Ovary (tissue), 9 donors: ENCODE results near the gene CALML5. TPM values are rescaled to one million over a fixed set of nuclear protein-coding genes. Genes with fewer than 3 reads are reported as not detected.
A peak's percentile ranks its signal among the peaks of the same experiment; 100 is the strongest.

Source experiments
- DNase-seq, 5 donors: peaks; one replicate each; pipeline ENCODE4 v3.0.0-alpha.2; 2019 to 2020
- H3K27ac ChIP-seq, 2 donors: fragments of 200-600 bp; one replicate each; pipeline versions ENCODE4 v1.5.1 to v1.8.0; 2019 to 2022
- H3K27me3 ChIP-seq: fragments of 200-600 bp; one replicate; pipeline ENCODE4 v1.8.0; 2022
- H3K36me3 ChIP-seq: fragments of 200-600 bp; sonication (generic); one replicate; pipeline ENCODE4 v1.5.1; 2019
- H3K4me1 ChIP-seq: one replicate; pipeline ENCODE4 v1.8.1; 2013; ENCODE audit warnings: mild to moderate bottlenecking, moderate library complexity; ENCODE audit not compliant: insufficient read depth
- H3K4me3 ChIP-seq: fragments of 200-600 bp; sonication (generic); one replicate; pipeline ENCODE4 v1.5.1; 2017
- H3K9me3 ChIP-seq, 2 donors: fragments of 200-600 bp in 1 of 2; sonication (generic) in 1 of 2; one replicate each; pipeline versions ENCODE4 v1.5.1 to v1.8.1; 2013 to 2019; ENCODE audit warnings: mild to moderate bottlenecking in 1 of 2, moderate library complexity in 1 of 2
- EP300 ChIP-seq: sonication (generic); formaldehyde crosslinking; IDR thresholded peaks from one replicate; pipeline ENCODE4 v1.6.1; 2017; ENCODE audit warnings: antibody characterized with exemption
- POLR2A ChIP-seq: fragments of 450-650 bp; IDR thresholded peaks from one replicate; pipeline ENCODE4 v1.6.1; 2017; ENCODE audit warnings: antibody characterized with exemption, mild to moderate bottlenecking, moderate library complexity
- WGBS, 3 donors: extraction: QIAGEN DNeasy Blood & Tissue Kit in 1 of 3; methylation state at CpG; one replicate each; pipeline versions ENCODE4 v1.1.5 to v1.1.7; 2013 to 2017; 5-methylcytosine and 5-hydroxymethylcytosine counted together
- intact Hi-C, 4 donors: fragments of 100-400 bp; cut with DNase I; formaldehyde crosslinking; loops; one replicate each; pipeline versions ENCODE4 v1.11.0 to v1.15.1; 2022 to 2023
- polyA plus RNA-seq, 2 donors: library from polyadenylated mRNA; stranded (reverse); fragments of 200-250 nt in 1 of 2; fragments of 350-450 nt in 1 of 2; fragmentation: Illumina TruSeq in 1 of 2; extraction: RNeasy Lipid Tissue Mini Kit (QIAGEN cat#74804) in 1 of 2; gene quantifications; one replicate each; pipeline ENCODE4 v1.2.3, GENCODE V29; 2013 to 2014
- total RNA-seq, 7 donors: library from RNA; depleted of rRNA in 2 of 7; stranded (reverse); fragments of >200 nt in 2 of 7; fragmentation: NEBNext Ultra II Directional in 3 of 7; extraction: Animal tissue kit (Norgen Biotek cat#: 25700) in 3 of 7; gene quantifications; one replicate each; pipeline versions ENCODE4 v1.1.0 to v1.2.4, GENCODE V29; 2016 to 2023
- TF ChIP-seq, protein P1 (sequence below), 3 donors: fragments of 450-650 bp in 2 of 3; fragments of 200-600 bp in 1 of 3; IDR thresholded peaks; one replicate each; pipeline versions ENCODE4 v1.5.1 to v1.8.0; 2016 to 2022; ENCODE audit warnings: antibody characterized with exemption in 3 of 3, mild to moderate bottlenecking in 1 of 3
- donor health status: DM: no; HTN: no; CAD: no; lungs with moderate emphysema.
- donor health status: DM: no; HTN: no; CAD: no.
- donor health status: Bipolar disorder and iron deficiency.
- donor health status: DM: yes; HTN: yes; CAD: no.
- donor health status: DM: no; HTN: no; CAD: no.
- donor health status: DM: yes; HTN: yes; CAD: no.

Gene CALML5
- total and polyA plus RNA-seq, 9 donors: 1.7 TPM; not detected in 8

DNA sequence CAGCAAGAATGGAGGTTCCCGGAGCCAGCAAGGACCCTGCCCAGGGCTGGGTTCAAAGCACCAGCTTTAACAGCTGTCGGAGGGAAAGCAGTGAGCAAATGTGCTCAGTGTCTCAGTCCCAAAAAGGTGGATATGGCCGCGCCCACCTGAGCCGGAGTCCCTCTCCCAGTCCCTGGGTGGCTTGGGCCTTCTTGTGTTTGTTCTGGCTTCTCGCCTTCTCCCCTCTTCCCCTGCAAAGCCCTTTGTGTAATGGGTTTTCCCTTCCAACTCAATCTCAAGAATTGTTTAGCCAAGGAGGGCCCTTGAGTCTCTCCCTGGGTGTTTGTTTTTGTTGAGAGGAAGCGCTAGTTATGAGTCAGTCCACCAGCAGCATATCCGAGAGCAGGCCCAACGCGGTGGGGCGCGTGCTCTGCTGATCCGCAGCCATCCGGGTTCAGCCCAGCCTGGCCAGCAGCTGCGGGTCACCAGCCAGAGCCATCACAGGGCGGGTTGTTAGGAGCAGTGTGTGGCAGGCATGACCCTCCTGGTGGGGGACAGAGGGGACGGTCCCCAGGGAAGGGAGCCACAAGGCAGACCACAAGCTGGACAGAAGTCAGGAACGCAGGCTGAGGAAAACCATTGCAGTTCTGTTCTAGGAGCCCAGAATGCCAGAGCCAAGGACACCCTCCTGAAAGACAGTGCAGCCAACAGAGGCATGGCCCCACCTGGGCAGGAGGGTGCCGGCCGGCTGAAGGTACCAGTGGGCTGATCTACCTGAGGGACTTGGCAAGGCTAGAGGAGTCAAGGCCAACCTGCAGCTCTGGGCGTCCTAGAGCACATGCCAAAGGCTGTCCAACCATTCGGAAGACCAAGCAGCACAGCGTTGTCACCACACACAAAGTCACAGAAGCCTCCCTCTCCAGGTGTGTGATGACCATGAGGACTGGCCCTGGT is 46.7 kb upstream of the CALML5 start:
- DNase-seq: peak in 4 of 5 donors; percentile 3 to 62 (median 38)

GRCh38 chr10:5545426-5545777 is 46.0 kb upstream of the CALML5 start:
- intact Hi-C loops: loop anchor here in 1 of 4 donors (10.0 kb wide), 1 partner anchor 91 kb away; no protein-coding TSS in a partner anchor
- DNase-seq: no peak
- H3K36me3 ChIP-seq: no peaks in the 10 kb centered on the region
- no peaks in the 10 kb centered on the region for H3K9me3 ChIP-seq
- H3K27ac ChIP-seq: no peak overlapping the region
- 93 to 98% (median 97%) methylated on average over 2 of the region's 2 CpGs for WGBS, 3 donors
- TF ChIP-seq, protein P1, sequence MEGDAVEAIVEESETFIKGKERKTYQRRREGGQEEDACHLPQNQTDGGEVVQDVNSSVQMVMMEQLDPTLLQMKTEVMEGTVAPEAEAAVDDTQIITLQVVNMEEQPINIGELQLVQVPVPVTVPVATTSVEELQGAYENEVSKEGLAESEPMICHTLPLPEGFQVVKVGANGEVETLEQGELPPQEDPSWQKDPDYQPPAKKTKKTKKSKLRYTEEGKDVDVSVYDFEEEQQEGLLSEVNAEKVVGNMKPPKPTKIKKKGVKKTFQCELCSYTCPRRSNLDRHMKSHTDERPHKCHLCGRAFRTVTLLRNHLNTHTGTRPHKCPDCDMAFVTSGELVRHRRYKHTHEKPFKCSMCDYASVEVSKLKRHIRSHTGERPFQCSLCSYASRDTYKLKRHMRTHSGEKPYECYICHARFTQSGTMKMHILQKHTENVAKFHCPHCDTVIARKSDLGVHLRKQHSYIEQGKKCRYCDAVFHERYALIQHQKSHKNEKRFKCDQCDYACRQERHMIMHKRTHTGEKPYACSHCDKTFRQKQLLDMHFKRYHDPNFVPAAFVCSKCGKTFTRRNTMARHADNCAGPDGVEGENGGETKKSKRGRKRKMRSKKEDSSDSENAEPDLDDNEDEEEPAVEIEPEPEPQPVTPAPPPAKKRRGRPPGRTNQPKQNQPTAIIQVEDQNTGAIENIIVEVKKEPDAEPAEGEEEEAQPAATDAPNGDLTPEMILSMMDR (IDR thresholded peaks at IDR 0.05): no peak
- TF ChIP-seq EP300 (no peak), POLR2A (no peak)
- no peaks in the 10 kb centered on the region for H3K27me3 ChIP-seq
- peaks cover 9% of the 10 kb centered on the region for H3K4me1 ChIP-seq
- no peak overlapping the region for H3K4me3 ChIP-seq

More for the DNA sequence above, 46.7 kb upstream of the CALML5 start:
- peaks cover 9% of the 10 kb centered on the region for H3K4me1 ChIP-seq
- intact Hi-C loops: loop anchor here in 1 of 4 donors (10.0 kb wide), 1 partner anchor 91 kb away; no protein-coding TSS in a partner anchor
- WGBS, 3 donors: 72 to 86% (median 76%) methylated on average over 23 of the region's 23 CpGs
- H3K4me3 ChIP-seq: no peak overlapping the region
- H3K36me3 ChIP-seq: no peaks in the 10 kb centered on the region
- H3K27ac ChIP-seq: no peak overlapping the region
- H3K9me3 ChIP-seq: no peaks in the 10 kb centered on the region
- TF ChIP-seq POLR2A (no peak), EP300 (no peak)
- TF ChIP-seq, protein P1 (IDR thresholded peaks at IDR 0.05): no peak
- no peaks in the 10 kb centered on the region for H3K27me3 ChIP-seq

DNA sequence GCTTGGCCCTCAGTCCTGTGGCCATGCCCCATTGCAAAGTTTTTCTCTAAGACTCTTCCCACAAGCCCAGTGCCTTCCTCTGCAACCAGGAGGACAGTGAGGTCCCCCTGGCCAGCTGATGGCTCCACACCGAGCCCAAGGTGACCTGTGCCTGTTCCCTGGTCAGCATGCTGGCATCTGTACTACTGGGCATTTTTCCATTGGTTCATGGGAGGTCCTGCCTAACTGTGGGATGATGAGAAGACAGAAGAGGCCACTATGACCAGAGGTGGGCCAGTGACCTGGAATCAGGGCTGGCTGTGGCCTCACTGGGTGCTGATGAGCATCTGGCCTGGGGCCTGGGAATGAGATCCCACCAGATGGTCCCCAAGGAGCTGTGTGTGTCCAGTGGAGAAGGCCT is 45.6 kb upstream of the CALML5 start:
- WGBS, 3 donors: 82 to 91% (median 88%) methylated on average over 1 of the region's 1 CpG
- TF ChIP-seq, protein P1 (IDR thresholded peaks at IDR 0.05): no peak
- no peak for TF ChIP-seq POLR2A
- DNase-seq: peak in 4 of 5 donors; percentile 3 to 12 (median 6)

GRCh38 chr10:5544216-5544805 is 44.9 kb upstream of the CALML5 start:
- peak in 2 of 5 donors; percentile 2 to 5 for DNase-seq
- Histone ChIP-seq H3K4me3 (no peak overlapping the region), H3K27me3 (no peaks in the 10 kb centered on the region), H3K27ac (no peak overlapping the region), H3K4me1 (peaks cover 9% of the 10 kb centered on the region), H3K36me3 (no peaks in the 10 kb centered on the region), H3K9me3 (no peaks in the 10 kb centered on the region)
- WGBS, 3 donors: 83 to 86% (median 86%) methylated on average over 6 of the region's 6 CpGs
- intact Hi-C loops: loop anchor here in 1 of 4 donors (10.0 kb wide), 1 partner anchor 90 kb away; no protein-coding TSS in a partner anchor
- TF ChIP-seq, protein P1 (IDR thresholded peaks at IDR 0.05): no peak
- TF ChIP-seq EP300 (no peak), POLR2A (no peak)

More for the DNA sequence above, 45.6 kb upstream of the CALML5 start:
- Histone ChIP-seq H3K4me1 (peaks cover 9% of the 10 kb centered on the region), H3K4me3 (no peak overlapping the region), H3K27ac (no peak overlapping the region), H3K9me3 (no peaks in the 10 kb centered on the region), H3K36me3 (no peaks in the 10 kb centered on the region), H3K27me3 (no peaks in the 10 kb centered on the region)
- intact Hi-C loops: loop anchor here in 1 of 4 donors (10.0 kb wide), 1 partner anchor 90 kb away; no protein-coding TSS in a partner anchor
